ENCODE results near the gene OSCAR.

Gene OSCAR

DNA sequence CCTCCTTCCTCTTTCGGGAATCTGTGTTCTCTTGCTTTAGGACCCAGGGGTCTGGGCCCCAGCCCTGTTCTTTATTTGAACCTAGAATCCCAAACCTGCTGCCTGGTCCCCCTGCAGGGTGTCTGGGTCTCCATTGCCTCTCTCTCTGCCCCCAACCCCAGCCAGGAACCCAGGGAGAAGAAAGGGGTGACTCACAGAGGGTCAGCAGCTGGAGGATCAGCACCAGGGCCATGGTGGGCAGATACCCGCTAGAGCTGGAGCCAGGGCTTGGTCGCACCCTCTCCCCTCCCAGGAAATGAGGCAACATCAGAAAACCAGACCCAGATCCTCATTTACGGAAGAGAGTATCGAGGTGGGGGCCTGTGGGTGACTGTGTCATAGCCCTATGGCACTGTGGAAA is at the start of gene OSCAR:
Gene OSCAR, minus strand, starts transcription at position 243 of the 400 bp plus-strand sequence. Its CDS starts 11 bp downstream, at position 232.
- peaks cover 3% of the 10 kb centered on the region for H3K36me3 Mint-ChIP-seq (ENCODE audit: low read depth)
- TF ChIP-seq CTCF (IDR thresholded peaks at IDR 0.05): no peak
- H3K27ac Mint-ChIP-seq: no peak within 1 kb of the TSS
- peaks cover 22% of the 10 kb centered on the region for H3K4me1 Mint-ChIP-seq
- peaks cover 47% of the 10 kb centered on the region for H3K27me3 Mint-ChIP-seq (ENCODE audit: low read depth, poor library complexity)
- peak within 1 kb of the TSS; percentile 98 for H3K4me3 Mint-ChIP-seq
- no peaks in the 10 kb centered on the region for H3K9me3 Mint-ChIP-seq
- no peak for DNase-seq

DNA sequence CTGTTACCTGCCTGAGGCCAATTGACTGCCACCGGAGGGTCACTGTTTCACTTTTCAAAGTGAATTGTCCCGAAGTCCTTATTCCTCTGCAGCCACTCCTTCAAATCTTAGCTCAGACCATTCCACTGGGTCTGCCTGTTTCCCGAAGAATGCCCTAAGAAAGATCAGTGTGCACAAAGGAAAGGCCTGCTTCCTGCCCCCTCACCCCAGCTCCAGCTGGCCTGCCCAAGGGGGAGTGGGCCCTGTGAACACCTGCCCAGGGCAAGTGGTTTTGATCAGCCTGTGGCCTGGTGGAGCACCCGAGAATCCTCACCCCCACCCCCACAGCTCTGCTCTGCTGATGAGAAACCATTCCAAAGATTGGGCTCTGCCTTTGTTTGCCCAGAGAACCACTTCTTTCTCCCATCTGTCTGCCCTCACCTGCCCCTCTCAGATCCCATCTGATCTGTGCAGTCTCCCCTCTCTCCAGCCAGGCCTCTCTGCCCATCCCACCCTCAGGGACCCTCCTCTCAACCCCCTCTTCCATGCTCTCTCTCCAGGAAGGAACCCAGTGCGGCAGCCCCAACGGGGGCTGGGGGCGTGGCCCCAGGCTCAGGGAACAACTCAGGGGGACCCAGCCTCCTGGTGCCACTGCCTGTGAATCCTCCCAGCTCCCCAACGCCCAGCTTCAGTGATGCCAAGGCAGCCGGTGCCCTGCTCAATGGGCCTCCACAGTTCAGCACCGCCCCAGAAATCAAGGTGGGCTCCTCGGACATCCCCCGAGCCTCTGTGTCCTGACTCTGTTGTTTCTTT is 48.6 kb upstream of the OSCAR start:
- H3K27me3 Mint-ChIP-seq (ENCODE audit: low read depth, poor library complexity): peaks cover 3% of the 10 kb centered on the region
- H3K4me3 Mint-ChIP-seq: no peak overlapping the region
- no peak for DNase-seq
- no peak for TF ChIP-seq CTCF (IDR thresholded peaks at IDR 0.05)
- H3K4me1 Mint-ChIP-seq: no peaks in the 10 kb centered on the region
- H3K9me3 Mint-ChIP-seq: no peaks in the 10 kb centered on the region
- peaks cover 53% of the 10 kb centered on the region for H3K36me3 Mint-ChIP-seq (ENCODE audit: low read depth)
- H3K27ac Mint-ChIP-seq: peak overlapping the region; percentile 56

- Mint-ChIP-seq H3K27ac (no peak overlapping the region), H3K4me1 (no peaks in the 10 kb centered on the region), H3K27me3 (ENCODE audit: low read depth, poor library complexity) (peaks cover 3% of the 10 kb centered on the region), H3K9me3 (no peaks in the 10 kb centered on the region), H3K4me3 (no peak overlapping the region), H3K36me3 (ENCODE audit: low read depth) (peaks cover 55% of the 10 kb centered on the region)
- DNase-seq: no peak
- no peak for TF ChIP-seq CTCF (IDR thresholded peaks at IDR 0.05)
Observed at GRCh38 chr19:54148158-54148557, 47.6 kb upstream of the OSCAR start.

DNA sequence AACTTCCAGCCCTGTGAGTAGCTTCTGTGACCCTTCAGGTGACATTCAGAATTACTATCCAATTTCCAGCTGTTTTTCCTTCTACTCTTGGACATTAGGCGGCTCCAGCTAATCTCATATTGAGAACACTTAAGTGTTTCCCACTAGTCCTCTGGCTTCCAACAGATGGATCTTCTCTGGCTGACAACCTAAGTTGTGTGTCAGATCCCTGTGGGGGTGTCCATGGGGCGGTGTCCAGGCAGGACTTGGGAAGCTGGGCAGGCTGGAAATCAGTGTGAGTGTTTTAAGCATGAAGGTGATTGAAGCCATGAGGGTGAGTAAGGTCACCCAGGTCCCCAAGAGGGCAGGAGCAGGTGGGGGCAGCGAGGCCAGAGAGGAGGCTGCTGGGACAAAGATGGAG is 47.1 kb upstream of the OSCAR start:
- DNase-seq: no peak
- H3K36me3 Mint-ChIP-seq (ENCODE audit: low read depth): peaks cover 59% of the 10 kb centered on the region
- no peaks in the 10 kb centered on the region for H3K9me3 Mint-ChIP-seq
- peaks cover 3% of the 10 kb centered on the region for H3K27me3 Mint-ChIP-seq (ENCODE audit: low read depth, poor library complexity)
- H3K4me3 Mint-ChIP-seq: no peak overlapping the region
- TF ChIP-seq CTCF (IDR thresholded peaks at IDR 0.05): no peak
- H3K4me1 Mint-ChIP-seq: no peaks in the 10 kb centered on the region
- no peak overlapping the region for H3K27ac Mint-ChIP-seq

DNA sequence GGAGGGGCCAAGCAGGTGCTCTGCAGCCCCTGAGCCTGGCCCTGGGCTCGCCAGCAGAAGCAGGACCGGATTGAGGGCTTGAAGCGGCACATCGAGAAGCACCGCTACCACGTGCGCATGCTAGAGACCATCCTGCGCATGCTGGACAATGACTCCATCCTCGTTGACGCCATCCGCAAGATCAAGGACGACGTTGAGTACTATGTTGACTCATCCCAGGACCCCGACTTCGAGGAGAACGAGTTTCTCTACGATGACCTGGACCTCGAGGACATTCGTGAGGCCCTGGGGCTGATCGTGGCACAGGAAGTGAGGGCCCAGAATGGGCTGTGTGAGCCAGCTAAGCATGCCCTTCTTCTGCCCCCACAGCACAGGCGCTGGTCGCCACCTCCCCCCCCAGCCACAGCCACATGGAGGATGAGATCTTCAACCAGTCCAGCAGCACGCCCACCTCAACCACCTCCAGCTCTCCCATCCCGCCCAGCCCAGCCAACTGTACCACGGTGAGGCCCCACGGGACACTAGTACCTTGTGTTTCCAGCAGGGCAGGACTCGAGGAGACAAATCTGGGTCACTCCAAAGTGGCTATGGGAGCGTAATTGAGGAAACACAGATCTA is 45.0 kb upstream of the OSCAR start:
- H3K36me3 Mint-ChIP-seq (ENCODE audit: low read depth): peaks cover 64% of the 10 kb centered on the region
- H3K9me3 Mint-ChIP-seq: no peaks in the 10 kb centered on the region
- no peak for DNase-seq
- H3K4me3 Mint-ChIP-seq: no peak overlapping the region
- H3K4me1 Mint-ChIP-seq: peaks cover 12% of the 10 kb centered on the region
- H3K27me3 Mint-ChIP-seq (ENCODE audit: low read depth, poor library complexity): peaks cover 3% of the 10 kb centered on the region
- peak overlapping the region; percentile 32 for H3K27ac Mint-ChIP-seq
- no peak for TF ChIP-seq CTCF (IDR thresholded peaks at IDR 0.05)
